Body of pancreas (tissue), 4 donors: ENCODE results near the gene SCN9A. TPM values are rescaled to one million over a fixed set of nuclear protein-coding genes. Genes with fewer than 3 reads are reported as not detected.

Source experiments
- ATAC-seq: fragments of 150-250 bp; one replicate; pipeline ENCODE4 v1.9.1; 2016
- DNase-seq, 4 donors: peaks; one replicate each; pipeline ENCODE4 v3.0.0-alpha.2; 2019
- H3K27ac ChIP-seq, 4 donors: fragments of 200-600 bp; sonication (generic); 1 replicate in 3 of 4; 2 replicates in 1 of 4; pipeline versions ENCODE4 v1.5.1 to v1.6.1; 2016 to 2019; ENCODE audit warnings: mild to moderate bottlenecking in 1 of 4, mixed read lengths in 1 of 4, moderate library complexity in 1 of 4
- H3K27me3 ChIP-seq, 2 donors: fragments of 200-600 bp; sonication (generic); one replicate each; pipeline ENCODE4 v1.6.0; 2016; ENCODE audit warnings: mild to moderate bottlenecking in 1 of 2
- H3K36me3 ChIP-seq, 2 donors: fragments of 200-600 bp; sonication (generic); replicated peaks in 1 of 2; 2 replicates each; pipeline ENCODE4 v1.5.1; 2016; ENCODE audit warnings: low read depth in 2 of 2; ENCODE audit not compliant: insufficient read depth in 1 of 2
- H3K4me1 ChIP-seq: fragments of 200-600 bp; sonication (generic); one replicate; pipeline ENCODE4 v1.6.0; 2016
- H3K4me3 ChIP-seq, 2 donors: fragments of 200-600 bp; sonication (generic); 1 replicate in 1 of 2; 2 replicates in 1 of 2; pipeline ENCODE4 v1.5.1; 2016 to 2019
- H3K9me3 ChIP-seq, 3 donors: fragments of 200-600 bp; sonication (generic); 1 replicate in 2 of 3; 2 replicates in 1 of 3; pipeline ENCODE4 v1.5.1; 2016
- CTCF ChIP-seq, 7 experiments: fragments of 450-650 bp in 4 of 7; fragments of 200-600 bp in 3 of 7; sonication (generic) in 3 of 7; IDR thresholded peaks; one replicate each; pipeline ENCODE4 v1.5.1; 2016 to 2019; ENCODE audit warnings: antibody characterized with exemption in 7 of 7
- POLR2A ChIP-seq, 3 donors: fragments of 450-650 bp; IDR thresholded peaks; one replicate each; pipeline ENCODE4 v1.6.1; 2016; ENCODE audit warnings: antibody characterized with exemption in 3 of 3, mild to moderate bottlenecking in 2 of 3
- WGBS, 2 donors: methylation state at CpG; one replicate each; pipeline ENCODE4 v1.1.5; 2017; 5-methylcytosine and 5-hydroxymethylcytosine counted together
- intact Hi-C: fragments of 100-400 bp; cut with DNase I; formaldehyde crosslinking; loops from one replicate; pipeline ENCODE4 v1.15.1; 2023
- total RNA-seq, 2 donors: library from RNA; depleted of rRNA; stranded (reverse); fragments of >200 nt; gene quantifications; one replicate each; pipeline ENCODE4 v1.1.0, GENCODE V29; 2016

Gene SCN9A
- total RNA-seq, 2 donors from 2014 or later, result 9.9 to 11.9 TPM

GRCh38 chr2:166278856-166279255 is 96.9 kb downstream of the SCN9A start:
- H3K27me3 ChIP-seq, result no peaks in the 10 kb centered on the region
- no peaks in the 10 kb centered on the region for H3K36me3 ChIP-seq
- intact Hi-C loops, result no loop called here
- no peak overlapping the region for H3K4me3 ChIP-seq
- H3K27ac ChIP-seq, result no peak overlapping the region
- ATAC-seq, result no peak
- no peaks in the 10 kb centered on the region for H3K4me1 ChIP-seq
- H3K9me3 ChIP-seq, result no peaks in the 10 kb centered on the region
- no peak for DNase-seq
- TF ChIP-seq CTCF (IDR thresholded peaks at IDR 0.05) (no peak), POLR2A (IDR thresholded peaks at IDR 0.05) (no peak)
- WGBS, 2 donors, result 75 to 84% methylated on average over 4 of the region's 4 CpGs

GRCh38 chr2:166270376-166270775 is 105.4 kb downstream of the SCN9A start:
- no peak for TF ChIP-seq CTCF (IDR thresholded peaks at IDR 0.05)
- TF ChIP-seq POLR2A (IDR thresholded peaks at IDR 0.05), result no peak
- Histone ChIP-seq H3K27me3 (no peaks in the 10 kb centered on the region), H3K4me1 (no peaks in the 10 kb centered on the region), H3K36me3 (no peaks in the 10 kb centered on the region), H3K4me3 (no peak overlapping the region), H3K9me3 (no peaks in the 10 kb centered on the region), H3K27ac (no peak overlapping the region)
- no peak for DNase-seq
- intact Hi-C loops, result no loop called here
- ATAC-seq, result no peak
- 78 to 97% methylated on average over 6 of the region's 6 CpGs for WGBS, 2 donors

GRCh38 chr2:166269322-166269721 is 106.4 kb downstream of the SCN9A start:
- Histone ChIP-seq H3K4me1 (no peaks in the 10 kb centered on the region), H3K4me3 (no peak overlapping the region), H3K36me3 (no peaks in the 10 kb centered on the region), H3K9me3 (no peaks in the 10 kb centered on the region), H3K27ac (no peak overlapping the region), H3K27me3 (no peaks in the 10 kb centered on the region)
- no peak for ATAC-seq
- intact Hi-C loops, result no loop called here
- TF ChIP-seq POLR2A (IDR thresholded peaks at IDR 0.05) (no peak), CTCF (IDR thresholded peaks at IDR 0.05) (no peak)
- no peak for DNase-seq

GRCh38 chr2:166257859-166258258 is 117.9 kb downstream of the SCN9A start:
- DNase-seq (no peak), ATAC-seq (no peak)
- no peaks in the 10 kb centered on the region for H3K36me3 ChIP-seq
- TF ChIP-seq CTCF (IDR thresholded peaks at IDR 0.05) (no peak), POLR2A (IDR thresholded peaks at IDR 0.05) (no peak)
- H3K9me3 ChIP-seq, result no peaks in the 10 kb centered on the region
- intact Hi-C loops, result no loop called here
- H3K4me1 ChIP-seq, result no peaks in the 10 kb centered on the region
- no peak overlapping the region for H3K4me3 ChIP-seq
- no peaks in the 10 kb centered on the region for H3K27me3 ChIP-seq
- H3K27ac ChIP-seq, result no peak overlapping the region

- Histone ChIP-seq H3K36me3 (no peaks in the 10 kb centered on the region), H3K4me3 (no peak overlapping the region), H3K9me3 (no peaks in the 10 kb centered on the region), H3K27ac (no peak overlapping the region), H3K27me3 (no peaks in the 10 kb centered on the region), H3K4me1 (no peaks in the 10 kb centered on the region)
- WGBS, 2 donors, result 73 to 80% methylated on average over 1 of the region's 1 CpG
- TF ChIP-seq CTCF (IDR thresholded peaks at IDR 0.05) (no peak), POLR2A (IDR thresholded peaks at IDR 0.05) (no peak)
- no peak for ATAC-seq
- no peak for DNase-seq
- intact Hi-C loops, result no loop called here
Observed at GRCh38 chr2:166256896-166257295, 118.8 kb downstream of the SCN9A start.
